ENCODE data around the gene ARPIN. TPM values are rescaled to one million over a fixed set of nuclear protein-coding genes. Genes with fewer than 3 reads are reported as not detected.
A peak's percentile ranks its signal among the peaks of the same experiment; 100 is the strongest.

Gene ARPIN
- total RNA-seq, 1 donor from 2014 or later: 9.0 TPM

- no peak for TF ChIP-seq CTCF (IDR thresholded peaks at IDR 0.05; ENCODE audit: partially characterized antibody, unreplicated experiment)
- DNase-seq: no peak
- no peak overlapping the region for H3K27ac Mint-ChIP-seq (ENCODE audit: unreplicated experiment)
- H3K9me3 Mint-ChIP-seq (ENCODE audit: unreplicated experiment): no peaks in the 10 kb centered on the region
- no peaks in the 10 kb centered on the region for H3K36me3 Mint-ChIP-seq (ENCODE audit: unreplicated experiment)
- H3K27me3 Mint-ChIP-seq (ENCODE audit: unreplicated experiment): peaks cover 2% of the 10 kb centered on the region
- H3K4me3 Mint-ChIP-seq (ENCODE audit: unreplicated experiment): no peak overlapping the region
- no peaks in the 10 kb centered on the region for H3K4me1 Mint-ChIP-seq (ENCODE audit: low read depth, unreplicated experiment)
Observed at GRCh38 chr15:89903015-89903857, 9.5 kb downstream of the ARPIN start.

- Mint-ChIP-seq H3K36me3 (ENCODE audit: unreplicated experiment) (no peaks in the 10 kb centered on the region), H3K4me1 (ENCODE audit: low read depth, unreplicated experiment) (no peaks in the 10 kb centered on the region), H3K27ac (ENCODE audit: unreplicated experiment) (no peak overlapping the region), H3K4me3 (ENCODE audit: unreplicated experiment) (no peak overlapping the region), H3K27me3 (ENCODE audit: unreplicated experiment) (peaks cover 2% of the 10 kb centered on the region), H3K9me3 (ENCODE audit: unreplicated experiment) (no peaks in the 10 kb centered on the region)
- TF ChIP-seq CTCF (IDR thresholded peaks at IDR 0.05; ENCODE audit: partially characterized antibody, unreplicated experiment): no peak
- DNase-seq: no peak
Observed at GRCh38 chr15:89900849-89901248, 11.9 kb downstream of the ARPIN start.

- Mint-ChIP-seq H3K4me1 (ENCODE audit: low read depth, unreplicated experiment) (no peaks in the 10 kb centered on the region), H3K36me3 (ENCODE audit: unreplicated experiment) (no peaks in the 10 kb centered on the region), H3K4me3 (ENCODE audit: unreplicated experiment) (no peak overlapping the region), H3K9me3 (ENCODE audit: unreplicated experiment) (no peaks in the 10 kb centered on the region), H3K27me3 (ENCODE audit: unreplicated experiment) (peaks cover 2% of the 10 kb centered on the region), H3K27ac (ENCODE audit: unreplicated experiment) (no peak overlapping the region)
- no peak for TF ChIP-seq CTCF (IDR thresholded peaks at IDR 0.05; ENCODE audit: partially characterized antibody, unreplicated experiment)
- no peak for DNase-seq
Observed at GRCh38 chr15:89899951-89900567, 12.7 kb downstream of the ARPIN start.

GRCh38 chr15:89899295-89899945, 13.3 kb downstream of the ARPIN start:
- Mint-ChIP-seq H3K9me3 (ENCODE audit: unreplicated experiment) (peaks cover under 1% of the 10 kb centered on the region), H3K36me3 (ENCODE audit: unreplicated experiment) (no peaks in the 10 kb centered on the region), H3K4me3 (ENCODE audit: unreplicated experiment) (no peak overlapping the region), H3K27ac (ENCODE audit: unreplicated experiment) (peak overlapping the region; percentile 10), H3K27me3 (ENCODE audit: unreplicated experiment) (peaks cover 3% of the 10 kb centered on the region), H3K4me1 (ENCODE audit: low read depth, unreplicated experiment) (no peaks in the 10 kb centered on the region)
- no peak for TF ChIP-seq CTCF (IDR thresholded peaks at IDR 0.05; ENCODE audit: partially characterized antibody, unreplicated experiment)
- DNase-seq: no peak

Data from glutamatergic neuron (in vitro differentiated cells).